Measurements from ENCODE around the gene ANXA5. TPM values are rescaled to one million over a fixed set of nuclear protein-coding genes. Genes with fewer than 3 reads are reported as not detected.

Gene ANXA5
- total RNA-seq, 1 experiment from 2014 or later: 231 TPM

DNA sequence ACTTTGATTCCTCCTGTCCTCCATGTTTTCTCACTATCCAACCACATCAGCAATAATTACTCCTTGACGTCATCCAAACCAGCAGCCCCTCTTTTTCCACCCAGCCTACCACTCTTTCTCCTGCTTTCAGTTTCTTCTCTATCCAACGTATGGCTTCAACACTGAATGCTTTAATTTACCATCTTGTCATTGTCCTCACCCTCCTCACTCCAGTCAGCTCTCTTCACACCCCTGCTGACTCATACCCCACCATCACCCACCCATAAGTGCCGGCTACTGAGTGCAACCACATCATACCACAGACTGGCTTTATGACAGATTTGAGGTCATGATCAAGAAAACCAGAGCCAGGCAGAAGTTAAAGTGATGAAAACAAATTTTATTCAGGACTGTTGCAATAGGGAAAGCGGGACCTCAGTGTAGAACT is 9.8 kb upstream of the ANXA5 start:
- H2AFZ ChIP-seq (ENCODE audit: low read length): no peak overlapping the region
- no peaks in the 10 kb centered on the region for H4K20me1 ChIP-seq (ENCODE audit: control insufficient read depth, insufficient read depth, insufficient read length)
- Mint-ChIP-seq H3K9me3 (peaks cover 4 to 5% of the 10 kb centered on the region in 2 experiments; a peak in 4 of 5 replicates), H3K36me3 (ENCODE audit: insufficient read depth in 1 of 3, low read depth in 3 of 3) (peaks cover 0 to 6% (median 0%) of the 10 kb centered on the region in 3 experiments; a peak in 1 of 7 replicates), H3K27me3 (ENCODE audit: low read depth) (no peaks in the 10 kb centered on the region; the same call in 1 of the 2 replicates), H3K4me3 (no peak overlapping the region), H3K27ac (no peak overlapping the region), H3K4me1 (peaks cover 18 to 25% of the 10 kb centered on the region in 2 experiments)
- H3K4me2 ChIP-seq (ENCODE audit: insufficient read depth, insufficient read length, low read length): no peak overlapping the region
- no peak for DNase-seq
- H3K14ac ChIP-seq (ENCODE audit: insufficient read depth, low read length): no peak overlapping the region
- no peak overlapping the region for H2BK120ac ChIP-seq (ENCODE audit: low read depth, low read length, poor library complexity, severe bottlenecking)
- no peak overlapping the region for H2AK5ac ChIP-seq (ENCODE audit: insufficient read length, low read length)
- no peak overlapping the region for H3K27ac ChIP-seq (ENCODE audit: insufficient read length, low read depth, low read length)
- H4K8ac ChIP-seq (replicated peaks; ENCODE audit: insufficient read length, low read depth, low read length): no peak overlapping the region
- no peaks in the 10 kb centered on the region for H3K27me3 ChIP-seq (ENCODE audit: insufficient read depth, low read length)
- H2BK15ac ChIP-seq (ENCODE audit: low read depth, low read length): no peak overlapping the region
- H3K79me1 ChIP-seq (ENCODE audit: insufficient read depth, low read depth, low read length, poor library complexity, severe bottlenecking): no peaks in the 10 kb centered on the region
- H3K18ac ChIP-seq (ENCODE audit: insufficient read length, low read depth, low read length): no peak overlapping the region
- no peak overlapping the region for H3K4ac ChIP-seq (ENCODE audit: low read depth, low read length)
- H3K9ac ChIP-seq (ENCODE audit: extremely low read depth, insufficient read length, low read length): no peak overlapping the region
- no peak for TF ChIP-seq CTCF (conservative IDR thresholded peaks at IDR 0.05)
- no peaks in the 10 kb centered on the region for H3K9me3 ChIP-seq (ENCODE audit: control insufficient read depth, low read depth, low read length)
- H3K79me2 ChIP-seq (ENCODE audit: insufficient read depth, low read length): no peaks in the 10 kb centered on the region
- H2BK12ac ChIP-seq (ENCODE audit: insufficient read length, low read depth, low read length): no peak overlapping the region
- H3K4me1 ChIP-seq (ENCODE audit: insufficient read depth, low read length): no peaks in the 10 kb centered on the region; the same call in 1 of the 2 replicates
- no peak overlapping the region for H2BK20ac ChIP-seq (ENCODE audit: low read depth, low read length, poor library complexity, severe bottlenecking)
- no peak overlapping the region for H4K91ac ChIP-seq (ENCODE audit: insufficient read length, low read depth, low read length)
- H2BK5ac ChIP-seq (ENCODE audit: insufficient read length, low read length): no peak overlapping the region
- H3K23me2 ChIP-seq (ENCODE audit: insufficient read length, low read depth, low read length, poor library complexity, severe bottlenecking): no peaks in the 10 kb centered on the region
- no peak overlapping the region for H3K56ac ChIP-seq (ENCODE audit: insufficient read length, low read depth, low read length)
- H3K23ac ChIP-seq (ENCODE audit: insufficient read length, low read depth, low read length): no peak overlapping the region
- no peak overlapping the region for H4K5ac ChIP-seq (ENCODE audit: insufficient read length, low read depth, low read length)
- no CpG with 5 or more reads among the region's 4 CpGs for WGBS (ENCODE audit: extremely low coverage, insufficient read length, low lambda C conversion rate)
- H3T11ph ChIP-seq (ENCODE audit: low read length): no peak overlapping the region
